Liver (tissue), 9 donors: ENCODE data around the gene DISP3. TPM values are rescaled to one million over a fixed set of nuclear protein-coding genes. Genes with fewer than 3 reads are reported as not detected.

Experiments used
- DNase-seq: peaks from one replicate; pipeline ENCODE4 v3.0.0-alpha.2; 2017; ENCODE audit warnings: low spot score
- H3K27ac ChIP-seq, 2 donors: one replicate each; pipeline ENCODE4 v1.7.0; 2013; ENCODE audit warnings: inconsistent platforms in 2 of 2, low read length in 2 of 2, control low read depth in 1 of 2, low read depth in 1 of 2, mild to moderate bottlenecking in 1 of 2
- H3K27me3 ChIP-seq, 4 donors: one replicate each; pipeline versions ENCODE4 v1.6.1 to v1.7.0; 2013; ENCODE audit warnings: low read length in 3 of 4, inconsistent platforms in 1 of 4, mild to moderate bottlenecking in 1 of 4, moderate library complexity in 1 of 4; ENCODE audit not compliant: control insufficient read depth in 4 of 4, insufficient read depth in 4 of 4
- H3K36me3 ChIP-seq, 4 donors: one replicate each; pipeline versions ENCODE4 v1.6.1 to v1.7.0; 2013; ENCODE audit warnings: low read length in 3 of 4, mild to moderate bottlenecking in 3 of 4, low read depth in 1 of 4, moderate library complexity in 1 of 4; ENCODE audit not compliant: control insufficient read depth in 4 of 4, insufficient read depth in 3 of 4
- H3K4me1 ChIP-seq, 4 donors: one replicate each; pipeline versions ENCODE4 v1.6.1 to v1.7.0; 2013; ENCODE audit warnings: low read length in 3 of 4, mild to moderate bottlenecking in 3 of 4, moderate library complexity in 1 of 4; ENCODE audit not compliant: control insufficient read depth in 4 of 4, insufficient read depth in 4 of 4
- H3K4me3 ChIP-seq, 3 donors: one replicate each; pipeline versions ENCODE4 v1.6.1 to v1.7.0; 2013; ENCODE audit warnings: low read length in 3 of 3, control low read depth in 1 of 3, low read depth in 1 of 3, mild to moderate bottlenecking in 1 of 3
- H3K9ac ChIP-seq, 2 donors: one replicate each; pipeline ENCODE4 v1.7.0; 2013; ENCODE audit warnings: low read length in 2 of 2, mild to moderate bottlenecking in 2 of 2, moderate library complexity in 2 of 2, control low read depth in 1 of 2, low read depth in 1 of 2
- H3K9me3 ChIP-seq, 4 donors: one replicate each; pipeline versions ENCODE4 v1.6.1 to v1.7.0; 2013; ENCODE audit warnings: low read length in 3 of 4; ENCODE audit not compliant: control insufficient read depth in 4 of 4
- FOXA1 ChIP-seq: IDR thresholded peaks from 2 replicates; pipeline ENCODE4 v1.6.1; 2016; ENCODE audit warnings: antibody characterized with exemption
- FOXA2 ChIP-seq: IDR thresholded peaks from 2 replicates; pipeline ENCODE4 v1.6.1; 2016; ENCODE audit warnings: antibody characterized with exemption
- GABPA ChIP-seq, 2 donors: IDR thresholded peaks in 1 of 2; conservative IDR thresholded peaks in 1 of 2; 2 replicates each; pipeline ENCODE4 v1.6.1; 2016; ENCODE audit warnings: antibody characterized with exemption in 2 of 2, mild to moderate bottlenecking in 1 of 2, moderate library complexity in 1 of 2
- JUND ChIP-seq, 2 donors: IDR thresholded peaks; 2 replicates each; pipeline ENCODE4 v1.6.1; 2016; ENCODE audit warnings: antibody characterized with exemption in 2 of 2
- NR2F2 ChIP-seq: IDR thresholded peaks from 2 replicates; pipeline ENCODE4 v1.6.1; 2016; ENCODE audit warnings: antibody characterized with exemption
- RAD21 ChIP-seq, 2 donors: IDR thresholded peaks; 2 replicates each; pipeline ENCODE4 v1.6.1; 2016; ENCODE audit warnings: antibody characterized with exemption in 2 of 2, mild to moderate bottlenecking in 2 of 2
- REST ChIP-seq: IDR thresholded peaks from 2 replicates; pipeline ENCODE4 v1.6.1; 2016; ENCODE audit warnings: antibody characterized with exemption, mild to moderate bottlenecking
- RXRA ChIP-seq, 2 donors: IDR thresholded peaks; 2 replicates each; pipeline ENCODE4 v1.6.1; 2017 to 2018; ENCODE audit warnings: antibody characterized with exemption in 2 of 2, mild to moderate bottlenecking in 1 of 2
- TAF1 ChIP-seq: conservative IDR thresholded peaks from 2 replicates; pipeline ENCODE4 v1.6.1; 2016; ENCODE audit warnings: antibody characterized with exemption, mild to moderate bottlenecking
- YY1 ChIP-seq: IDR thresholded peaks from 2 replicates; pipeline ENCODE4 v1.6.1; 2016; ENCODE audit warnings: antibody characterized with exemption, mild to moderate bottlenecking
- ZBTB33 ChIP-seq: IDR thresholded peaks from 2 replicates; pipeline ENCODE4 v1.6.1; 2016; ENCODE audit warnings: antibody characterized with exemption
- WGBS: extraction: QIAGEN DNeasy Blood & Tissue Kit; methylation state at CpG from one replicate; pipeline ENCODE4 v1.1.7; 2013; 5-methylcytosine and 5-hydroxymethylcytosine counted together
- polyA plus RNA-seq, 2 donors: library from polyadenylated mRNA; stranded (reverse) in 1 of 2; unstranded in 1 of 2; fragments of 200-250 nt in 1 of 2; fragments of >200 nt in 1 of 2; fragmentation: Nextera tagmentation in 1 of 2; extraction: Ambion mirVana in 1 of 2; gene quantifications; one replicate each; pipeline versions ENCODE4 v1.2.1 to v1.2.3, GENCODE V29; 2013 to 2015
- total RNA-seq, 2 donors: library from RNA; depleted of rRNA; stranded (reverse); fragments of >200 nt; gene quantifications; one replicate each; pipeline ENCODE4 v1.2.3, GENCODE V29; 2014
- TF ChIP-seq, protein P1 (sequence below): IDR thresholded peaks from 2 replicates; pipeline ENCODE4 v1.6.1; 2016; ENCODE audit warnings: antibody characterized with exemption
- TF ChIP-seq, protein P2 (sequence below): fragments of 150-350 bp; IDR thresholded peaks from 2 replicates; pipeline ENCODE4 v1.5.1; 2017; ENCODE audit warnings: improper control_type of control experiment, low read depth, low read length; ENCODE audit not compliant: missing input control
- TF ChIP-seq, protein P3 (sequence below): IDR thresholded peaks from 2 replicates; pipeline ENCODE4 v1.6.1; 2016; ENCODE audit warnings: antibody characterized with exemption
- donor health status: healthy.
- donor health status: healthy.
- donor health status: healthy.
- donor health status: healthy.
- donor health status: healthy.

DISP3 gene
- total and polyA plus RNA-seq, 4 donors, result 0.02 to 0.08 TPM; not detected in 2

GRCh38 chr1:11559591-11559970 lies 80.6 kb downstream of the DISP3 start:
- no peaks in the 10 kb centered on the region for H3K9me3 ChIP-seq
- no peak for DNase-seq
- no peak overlapping the region for H3K4me3 ChIP-seq
- no peaks in the 10 kb centered on the region for H3K36me3 ChIP-seq
- no peak overlapping the region for H3K9ac ChIP-seq
- 53% methylated on average over 6 of the region's 6 CpGs for WGBS
- no peak overlapping the region for H3K27ac ChIP-seq
- peaks cover 0 to 9% (median 6%) of the 10 kb centered on the region in 4 donors for H3K27me3 ChIP-seq
- TF ChIP-seq FOXA1, result no peak
- TF ChIP-seq ZBTB33, result no peak
- no peak for TF ChIP-seq RXRA (IDR thresholded peaks at IDR 0.05)
- no peak for TF ChIP-seq FOXA2
- TF ChIP-seq, protein P1, sequence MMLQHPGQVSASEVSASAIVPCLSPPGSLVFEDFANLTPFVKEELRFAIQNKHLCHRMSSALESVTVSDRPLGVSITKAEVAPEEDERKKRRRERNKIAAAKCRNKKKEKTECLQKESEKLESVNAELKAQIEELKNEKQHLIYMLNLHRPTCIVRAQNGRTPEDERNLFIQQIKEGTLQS, result no peak
- TF ChIP-seq TAF1, result no peak
- no peak for TF ChIP-seq JUND (IDR thresholded peaks at IDR 0.05)
- no peaks in the 10 kb centered on the region for H3K4me1 ChIP-seq

GRCh38 chr1:11560061-11560460 lies 81.1 kb downstream of the DISP3 start:
- DNase-seq, result no peak
- Histone ChIP-seq H3K27me3 (peaks cover 0 to 9% (median 6%) of the 10 kb centered on the region in 4 donors), H3K9ac (no peak overlapping the region), H3K4me1 (no peaks in the 10 kb centered on the region), H3K36me3 (no peaks in the 10 kb centered on the region), H3K27ac (no peak overlapping the region), H3K9me3 (no peaks in the 10 kb centered on the region), H3K4me3 (no peak overlapping the region)
- TF ChIP-seq, protein P1, result no peak
- TF ChIP-seq, protein P2, sequence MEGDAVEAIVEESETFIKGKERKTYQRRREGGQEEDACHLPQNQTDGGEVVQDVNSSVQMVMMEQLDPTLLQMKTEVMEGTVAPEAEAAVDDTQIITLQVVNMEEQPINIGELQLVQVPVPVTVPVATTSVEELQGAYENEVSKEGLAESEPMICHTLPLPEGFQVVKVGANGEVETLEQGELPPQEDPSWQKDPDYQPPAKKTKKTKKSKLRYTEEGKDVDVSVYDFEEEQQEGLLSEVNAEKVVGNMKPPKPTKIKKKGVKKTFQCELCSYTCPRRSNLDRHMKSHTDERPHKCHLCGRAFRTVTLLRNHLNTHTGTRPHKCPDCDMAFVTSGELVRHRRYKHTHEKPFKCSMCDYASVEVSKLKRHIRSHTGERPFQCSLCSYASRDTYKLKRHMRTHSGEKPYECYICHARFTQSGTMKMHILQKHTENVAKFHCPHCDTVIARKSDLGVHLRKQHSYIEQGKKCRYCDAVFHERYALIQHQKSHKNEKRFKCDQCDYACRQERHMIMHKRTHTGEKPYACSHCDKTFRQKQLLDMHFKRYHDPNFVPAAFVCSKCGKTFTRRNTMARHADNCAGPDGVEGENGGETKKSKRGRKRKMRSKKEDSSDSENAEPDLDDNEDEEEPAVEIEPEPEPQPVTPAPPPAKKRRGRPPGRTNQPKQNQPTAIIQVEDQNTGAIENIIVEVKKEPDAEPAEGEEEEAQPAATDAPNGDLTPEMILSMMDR, result no peak
- WGBS, result 57% methylated on average over 8 of the region's 8 CpGs

GRCh38 chr1:11561740-11562139 lies 82.8 kb downstream of the DISP3 start:
- Histone ChIP-seq H3K9ac (no peak overlapping the region), H3K27ac (no peak overlapping the region), H3K27me3 (peaks cover 0 to 7% (median under 1%) of the 10 kb centered on the region in 4 donors), H3K4me3 (no peak overlapping the region), H3K4me1 (no peaks in the 10 kb centered on the region), H3K9me3 (no peaks in the 10 kb centered on the region), H3K36me3 (no peaks in the 10 kb centered on the region)
- no peak for DNase-seq
- no peak for TF ChIP-seq REST
- TF ChIP-seq ZBTB33, result no peak
- no peak for TF ChIP-seq JUND (IDR thresholded peaks at IDR 0.05)
- TF ChIP-seq, protein P3, sequence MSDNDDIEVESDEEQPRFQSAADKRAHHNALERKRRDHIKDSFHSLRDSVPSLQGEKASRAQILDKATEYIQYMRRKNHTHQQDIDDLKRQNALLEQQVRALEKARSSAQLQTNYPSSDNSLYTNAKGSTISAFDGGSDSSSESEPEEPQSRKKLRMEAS, result no peak
- TF ChIP-seq FOXA2, result no peak
- TF ChIP-seq, protein P2, result no peak
- no peak for TF ChIP-seq RAD21 (IDR thresholded peaks at IDR 0.05)
- TF ChIP-seq YY1, result no peak
- TF ChIP-seq RXRA (IDR thresholded peaks at IDR 0.05), result no peak
- TF ChIP-seq GABPA (IDR thresholded peaks at IDR 0.05 in 1 of 2, conservative IDR thresholded peaks at IDR 0.05 in 1 of 2), result no peak
- TF ChIP-seq TAF1, result no peak
- TF ChIP-seq NR2F2, result no peak
